ENCODE results near the gene HAO2.

DNA sequence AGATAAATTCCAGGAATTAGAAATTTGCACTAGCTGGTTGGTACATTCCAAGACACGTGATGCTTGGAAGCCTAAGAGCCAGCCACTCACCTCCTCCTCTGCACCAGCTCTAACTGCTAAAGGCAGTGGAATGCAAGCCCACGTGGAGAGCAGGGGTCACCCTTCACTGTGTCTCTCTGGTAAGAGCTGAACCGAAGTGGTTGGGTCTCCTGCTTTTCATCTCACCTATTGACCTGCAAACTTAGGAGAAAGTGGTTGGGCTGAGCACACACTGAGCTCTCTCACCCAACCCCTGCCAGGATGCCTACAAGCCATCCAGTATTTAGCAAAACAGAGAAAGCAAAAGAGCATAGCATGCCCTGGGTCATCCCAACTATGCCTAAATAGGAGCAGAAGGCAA, 19.3 kb downstream of the HAO2 start:
- TF ChIP-seq OSR1 (CRISPR knock-in tag; IDR thresholded peaks at IDR 0.05): no peak
- TF ChIP-seq, protein P1, sequence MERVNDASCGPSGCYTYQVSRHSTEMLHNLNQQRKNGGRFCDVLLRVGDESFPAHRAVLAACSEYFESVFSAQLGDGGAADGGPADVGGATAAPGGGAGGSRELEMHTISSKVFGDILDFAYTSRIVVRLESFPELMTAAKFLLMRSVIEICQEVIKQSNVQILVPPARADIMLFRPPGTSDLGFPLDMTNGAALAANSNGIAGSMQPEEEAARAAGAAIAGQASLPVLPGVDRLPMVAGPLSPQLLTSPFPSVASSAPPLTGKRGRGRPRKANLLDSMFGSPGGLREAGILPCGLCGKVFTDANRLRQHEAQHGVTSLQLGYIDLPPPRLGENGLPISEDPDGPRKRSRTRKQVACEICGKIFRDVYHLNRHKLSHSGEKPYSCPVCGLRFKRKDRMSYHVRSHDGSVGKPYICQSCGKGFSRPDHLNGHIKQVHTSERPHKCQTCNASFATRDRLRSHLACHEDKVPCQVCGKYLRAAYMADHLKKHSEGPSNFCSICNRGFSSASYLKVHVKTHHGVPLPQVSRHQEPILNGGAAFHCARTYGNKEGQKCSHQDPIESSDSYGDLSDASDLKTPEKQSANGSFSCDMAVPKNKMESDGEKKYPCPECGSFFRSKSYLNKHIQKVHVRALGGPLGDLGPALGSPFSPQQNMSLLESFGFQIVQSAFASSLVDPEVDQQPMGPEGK (CRISPR knock-in tag; IDR thresholded peaks at IDR 0.05; ENCODE audit: borderline replicate concordance): no peak
- TF ChIP-seq ZNF70 (CRISPR knock-in tag; IDR thresholded peaks at IDR 0.05): no peak
- no peak for TF ChIP-seq ARNTL (CRISPR knock-in tag; IDR thresholded peaks at IDR 0.05; ENCODE audit: borderline replicate concordance, low read depth)
- no peak for TF ChIP-seq TCF4 (CRISPR knock-in tag; IDR thresholded peaks at IDR 0.05; ENCODE audit: borderline replicate concordance)
- TF ChIP-seq GLIS3 (CRISPR knock-in tag; IDR thresholded peaks at IDR 0.05): no peak
- no peak for TF ChIP-seq ZNF8 (CRISPR knock-in tag; IDR thresholded peaks at IDR 0.05)
- TF ChIP-seq SNAI2 (CRISPR knock-in tag; IDR thresholded peaks at IDR 0.05): no peak
- no peak for TF ChIP-seq ZFP30 (CRISPR knock-in tag; IDR thresholded peaks at IDR 0.05)
- TF ChIP-seq ISL1 (CRISPR knock-in tag; IDR thresholded peaks at IDR 0.05): no peak
- no peak for TF ChIP-seq BACH2 (CRISPR knock-in tag; IDR thresholded peaks at IDR 0.05; ENCODE audit: borderline replicate concordance)
- TF ChIP-seq, protein P2, sequence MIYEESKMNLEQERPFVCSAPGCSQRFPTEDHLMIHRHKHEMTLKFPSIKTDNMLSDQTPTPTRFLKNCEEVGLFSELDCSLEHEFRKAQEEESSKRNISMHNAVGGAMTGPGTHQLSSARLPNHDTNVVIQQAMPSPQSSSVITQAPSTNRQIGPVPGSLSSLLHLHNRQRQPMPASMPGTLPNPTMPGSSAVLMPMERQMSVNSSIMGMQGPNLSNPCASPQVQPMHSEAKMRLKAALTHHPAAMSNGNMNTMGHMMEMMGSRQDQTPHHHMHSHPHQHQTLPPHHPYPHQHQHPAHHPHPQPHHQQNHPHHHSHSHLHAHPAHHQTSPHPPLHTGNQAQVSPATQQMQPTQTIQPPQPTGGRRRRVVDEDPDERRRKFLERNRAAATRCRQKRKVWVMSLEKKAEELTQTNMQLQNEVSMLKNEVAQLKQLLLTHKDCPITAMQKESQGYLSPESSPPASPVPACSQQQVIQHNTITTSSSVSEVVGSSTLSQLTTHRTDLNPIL (CRISPR knock-in tag; IDR thresholded peaks at IDR 0.05; ENCODE audit: low read depth): no peak

Data from SK-N-SH treated with all-trans-retinoic acid at 6 μM for 48 hours (cell line).